ENCODE results near the gene C4B.

C4B gene

GRCh38 chr6:32084780-32085179 lies 70.2 kb downstream of the C4B start:
- no peak for DNase-seq
